Measurements from ENCODE around the gene FAAP100.
A peak's percentile ranks its signal among the peaks of the same experiment; 100 is the strongest.

Gene FAAP100

GRCh38 chr17:81576621-81577277 lies 24.6 kb upstream of the FAAP100 start:
- peak; percentile 90 for DNase-seq

GRCh38 chr17:81575836-81576235 lies 23.7 kb upstream of the FAAP100 start:
- no peak for DNase-seq

- no peak for DNase-seq
Observed at GRCh38 chr17:81574643-81574956, 22.4 kb upstream of the FAAP100 start.

GRCh38 chr17:81573794-81574642 lies 21.9 kb upstream of the FAAP100 start:
- no peak for DNase-seq

GRCh38 chr17:81572563-81573168 lies 20.5 kb upstream of the FAAP100 start:
- DNase-seq = no peak

GRCh38 chr17:81570964-81571363 lies 18.8 kb upstream of the FAAP100 start:
- no peak for DNase-seq

- DNase-seq = no peak
Observed at GRCh38 chr17:81569986-81570514, 17.9 kb upstream of the FAAP100 start.

GRCh38 chr17:81568416-81568815 lies 16.3 kb upstream of the FAAP100 start:
- DNase-seq = no peak

GRCh38 chr17:81567191-81567590 lies 15.0 kb upstream of the FAAP100 start:
- no peak for DNase-seq

- DNase-seq = peak; percentile 91
Observed at GRCh38 chr17:81566461-81567126, 14.4 kb upstream of the FAAP100 start.

- no peak for DNase-seq
Observed at GRCh38 chr17:81565231-81565630, 13.1 kb upstream of the FAAP100 start.

- DNase-seq = no peak
Observed at GRCh38 chr17:81564778-81565177, 12.6 kb upstream of the FAAP100 start.

- DNase-seq = peak; percentile 80
Observed at GRCh38 chr17:81563861-81564586, 11.9 kb upstream of the FAAP100 start.

- DNase-seq = peak; percentile 79
Observed at GRCh38 chr17:81561494-81561885, 9.3 kb upstream of the FAAP100 start.

GRCh38 chr17:81558941-81559806 lies 7.0 kb upstream of the FAAP100 start:
- no peak for DNase-seq

GRCh38 chr17:81558115-81558468 lies 5.9 kb upstream of the FAAP100 start:
- DNase-seq = no peak

GRCh38 chr17:81557276-81558114 lies 5.3 kb upstream of the FAAP100 start:
- no peak for DNase-seq

GRCh38 chr17:81556863-81557262 lies 4.7 kb upstream of the FAAP100 start:
- no peak for DNase-seq

- DNase-seq = peak; percentile 57
Observed at GRCh38 chr17:81556175-81556691, 4.1 kb upstream of the FAAP100 start.

- DNase-seq = peak; percentile 98
Observed at GRCh38 chr17:81553616-81554181, 1.5 kb upstream of the FAAP100 start.
